GM19324 (cell line): ENCODE measurements around the gene EBI3.
"Not testable (repeated sequence)": the region's sequence is repeated elsewhere in the genome, so short reads cannot be mapped to it uniquely, and the experiment has no call there.

Experiments used
- ATAC-seq: cut with Tn5 transposase; IDR thresholded peaks from one replicate; pipeline ENCODE4 v1.9.1; 2021; ENCODE audit warnings: mild to moderate bottlenecking, moderate library complexity; ENCODE audit not compliant: unreplicated experiment, low FRiP score

EBI3 gene

GRCh38 chr19:4199699-4200293 lies 29.5 kb upstream of the EBI3 start:
- ATAC-seq, result no peak

- ATAC-seq, result no peak
Observed at GRCh38 chr19:4200940-4201542, 28.3 kb upstream of the EBI3 start.

DNA sequence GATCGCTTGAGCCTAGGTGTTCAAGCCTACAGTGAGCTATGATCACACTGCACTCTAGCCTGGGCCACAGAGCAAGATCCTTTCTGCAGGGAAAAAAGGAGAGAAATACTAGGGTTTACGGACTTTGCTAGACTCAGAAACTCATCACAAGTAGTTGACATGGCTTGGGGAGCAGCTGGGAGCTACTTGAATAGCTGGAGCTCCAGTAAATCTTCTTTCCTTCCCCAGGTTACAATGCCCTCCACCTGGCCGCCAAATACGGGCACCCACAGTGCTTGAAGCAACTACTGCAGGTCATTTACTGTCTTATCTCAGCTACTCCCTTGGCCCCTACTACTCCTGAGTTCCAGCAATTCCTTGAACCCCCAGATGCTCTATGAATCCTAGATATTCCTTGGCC lies 27.5 kb upstream of the EBI3 start:
- no peak for ATAC-seq

DNA sequence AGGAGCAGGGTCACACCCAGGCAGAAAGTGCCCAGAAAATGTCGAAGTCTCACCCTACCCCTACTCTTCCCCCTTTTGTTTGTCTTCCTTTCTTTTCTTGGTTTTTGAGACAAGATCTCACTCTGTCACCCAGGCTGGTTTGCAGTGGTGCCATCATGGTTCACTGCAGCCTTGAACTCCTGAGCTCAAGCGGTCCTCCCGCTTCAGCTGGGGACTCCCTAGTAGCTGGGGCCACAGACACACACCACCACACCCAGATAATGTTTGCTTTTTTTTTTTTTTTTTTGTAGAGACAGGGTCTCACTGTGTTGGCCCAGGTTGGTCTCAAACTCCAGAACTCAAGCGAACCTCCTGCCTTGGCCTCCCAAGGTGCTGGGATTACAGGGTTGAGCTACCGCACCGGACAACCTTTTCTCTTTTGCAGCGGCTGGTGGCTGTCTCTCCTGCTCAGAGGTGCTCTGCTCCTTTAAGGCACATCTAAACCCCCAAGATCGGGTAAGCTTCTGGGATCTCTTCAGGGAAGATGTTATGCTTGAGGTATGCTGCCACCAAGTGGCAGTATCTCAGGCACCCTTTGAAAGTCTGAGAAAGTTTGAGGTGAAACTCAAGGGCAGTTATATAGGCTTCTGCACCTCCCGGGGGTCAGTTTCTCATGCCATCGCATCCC lies 22.4 kb upstream of the EBI3 start:
- ATAC-seq, result no peak

- no peak for ATAC-seq
Observed at GRCh38 chr19:4208385-4209094, 20.8 kb upstream of the EBI3 start.

- ATAC-seq, result no peak
Observed at GRCh38 chr19:4210166-4210731, 19.1 kb upstream of the EBI3 start.

DNA sequence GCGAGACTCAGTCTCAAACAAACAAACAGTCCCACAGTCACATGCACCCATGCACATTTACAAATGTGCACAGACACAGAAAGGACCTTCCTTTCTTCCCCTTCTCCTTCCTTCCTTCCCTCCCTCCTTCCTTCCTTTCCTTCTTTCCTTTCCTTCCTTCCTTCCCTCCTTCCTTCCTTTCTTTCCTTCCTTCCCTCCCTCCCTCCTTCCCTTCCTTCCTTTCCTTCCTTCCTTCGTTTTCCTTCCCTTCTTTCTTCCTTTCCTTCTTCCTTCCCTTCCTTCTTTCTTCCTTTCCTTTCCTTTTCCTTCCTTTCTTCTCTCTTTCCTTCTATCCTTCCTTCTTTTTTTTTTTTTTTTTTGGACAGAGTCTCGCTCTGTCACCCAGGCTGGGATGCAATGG lies 16.2 kb upstream of the EBI3 start:
- no peak for ATAC-seq

- ATAC-seq, result no peak
Observed at GRCh38 chr19:4215807-4216206, 13.5 kb upstream of the EBI3 start.

DNA sequence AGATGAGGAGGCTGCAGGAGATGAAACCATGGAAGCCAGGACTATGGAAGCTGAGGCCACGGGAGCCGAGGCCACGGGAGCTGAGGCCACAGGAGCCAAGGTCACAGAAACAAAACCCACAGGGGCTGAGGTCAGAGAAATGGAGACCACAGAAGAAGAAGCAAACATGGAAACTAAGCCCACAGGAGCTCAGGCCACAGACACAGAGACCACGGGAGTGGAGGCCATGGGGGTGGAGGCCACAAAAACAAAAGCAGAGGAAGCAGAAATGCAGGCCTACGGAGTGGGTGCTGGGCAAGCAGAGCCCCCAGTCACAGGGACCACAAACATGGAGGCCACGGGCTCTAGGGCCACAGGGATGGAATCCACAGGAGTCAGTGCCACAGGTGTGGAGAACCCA lies 12.5 kb upstream of the EBI3 start:
- no peak for ATAC-seq

DNA sequence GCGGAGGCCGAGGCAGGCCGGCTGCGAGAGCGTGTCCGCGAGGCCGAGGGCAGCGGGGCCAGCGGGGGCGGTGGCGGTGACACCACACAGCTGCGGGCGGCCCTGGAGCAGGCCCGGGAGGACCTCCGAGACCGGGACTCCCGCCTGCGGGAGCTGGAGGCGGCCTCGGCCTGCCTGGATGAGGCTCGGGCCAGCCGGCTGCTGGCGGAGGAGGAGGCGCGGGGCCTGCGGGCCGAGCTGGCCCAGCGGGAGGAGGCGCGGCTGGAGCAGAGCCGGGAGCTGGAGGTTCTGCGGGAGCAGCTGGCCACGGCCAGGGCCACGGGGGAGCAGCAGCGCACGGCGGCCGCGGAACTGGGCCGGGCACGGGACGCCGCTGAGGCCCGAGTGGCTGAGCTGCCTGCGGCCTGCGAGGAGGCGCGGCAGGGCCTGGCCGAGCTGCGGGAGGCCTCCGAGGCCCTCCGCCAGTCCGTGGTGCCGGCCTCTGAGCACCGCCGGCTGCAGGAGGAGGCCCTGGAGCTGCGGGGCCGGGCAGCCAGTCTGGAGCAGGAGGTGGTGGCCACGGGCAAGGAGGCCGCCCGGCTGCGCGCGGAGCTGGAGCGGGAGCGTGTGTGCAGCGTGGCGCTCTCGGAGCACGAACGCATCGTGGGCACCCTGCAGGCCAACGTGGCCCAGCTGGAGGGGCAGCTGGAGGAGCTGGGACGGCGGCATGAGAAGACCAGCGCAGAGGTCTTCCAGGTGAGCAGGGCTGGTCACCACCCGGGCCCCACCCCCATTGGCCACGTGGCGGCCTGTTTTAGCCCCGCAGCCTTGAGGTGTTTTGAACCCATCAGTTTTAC lies 11.7 kb upstream of the EBI3 start:
- ATAC-seq, result no peak

- ATAC-seq, result not testable (repeated sequence)
Observed at GRCh38 chr19:4218523-4218922, 10.8 kb upstream of the EBI3 start.

DNA sequence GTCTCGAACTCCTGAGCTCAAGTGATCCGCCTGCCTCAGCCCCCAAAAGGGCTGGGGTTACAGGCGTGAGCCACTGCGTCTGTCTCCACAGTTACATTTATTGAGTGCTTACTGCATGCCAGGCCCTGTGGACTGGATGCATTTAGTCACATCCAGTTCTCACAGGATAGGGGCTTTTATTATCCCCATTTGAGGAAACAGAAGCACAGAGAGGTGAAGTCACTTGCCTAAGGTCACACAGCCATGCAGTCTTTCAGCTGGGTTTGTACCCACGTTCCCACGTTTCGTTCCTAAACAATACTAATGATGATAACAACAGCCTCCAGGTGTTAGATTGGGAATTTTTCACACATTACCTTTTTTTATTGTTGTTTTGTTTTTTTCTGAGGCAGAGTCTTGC lies 9.1 kb upstream of the EBI3 start:
- ATAC-seq, result no peak

DNA sequence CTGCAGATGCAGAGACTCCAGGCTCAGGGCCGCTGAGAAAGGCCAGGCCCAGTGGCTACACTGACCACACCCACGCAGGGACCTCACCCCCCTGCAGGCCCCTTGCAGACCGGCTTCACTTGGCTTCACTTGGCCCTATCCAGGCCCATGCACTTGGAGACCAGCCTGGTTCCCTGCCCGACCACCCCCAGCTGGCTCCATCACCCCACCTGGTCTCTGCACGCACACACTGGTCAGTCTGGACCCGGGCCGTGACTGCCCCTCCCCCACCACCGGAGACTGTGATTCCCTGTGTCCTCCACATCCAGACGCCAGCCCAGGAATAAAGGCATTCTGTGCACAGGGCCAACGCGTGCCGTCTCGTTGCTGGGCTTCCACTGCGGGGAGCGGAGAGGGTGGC lies 4.9 kb upstream of the EBI3 start:
- ATAC-seq, result no peak

DNA sequence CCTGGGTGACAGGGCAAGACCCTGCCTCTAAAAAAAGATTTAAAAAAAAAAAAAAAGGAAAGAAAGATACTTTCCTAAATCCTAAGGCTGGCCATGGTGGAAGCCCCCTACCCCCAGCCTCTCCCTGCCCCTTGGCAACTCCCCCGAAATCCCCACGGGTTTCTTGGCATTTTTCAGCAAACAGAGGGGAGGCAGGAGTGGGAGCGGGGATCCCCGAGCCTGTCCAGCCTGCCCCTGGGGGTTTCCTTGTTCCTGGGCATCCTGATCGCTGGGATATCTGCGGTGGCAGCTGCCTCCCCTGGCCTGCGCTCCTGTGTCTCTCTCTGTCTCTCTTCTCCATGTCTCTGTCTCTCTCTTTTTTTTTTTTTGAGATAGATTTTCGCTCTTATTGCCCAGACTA lies 3.4 kb upstream of the EBI3 start:
- no peak for ATAC-seq

DNA sequence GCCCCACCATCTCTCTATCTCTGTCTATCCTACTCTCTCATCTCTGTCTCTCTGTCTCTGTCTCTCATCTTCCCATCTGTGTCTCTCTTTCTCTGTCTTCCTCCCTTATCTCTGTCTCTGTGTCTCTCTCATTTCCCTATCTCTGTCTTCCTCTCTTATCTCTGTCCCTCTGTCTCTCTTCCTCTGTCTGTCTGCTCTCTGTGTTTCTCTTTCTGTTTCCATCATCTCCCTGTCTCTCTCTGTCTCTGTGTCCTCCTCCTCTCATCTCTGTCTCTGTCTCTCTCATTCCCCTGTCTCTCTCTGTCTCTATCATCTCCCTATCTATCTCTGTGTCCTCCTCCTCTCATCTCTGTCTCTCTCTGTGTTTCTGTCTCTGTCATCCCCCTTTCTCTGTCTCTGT lies 1.6 kb upstream of the EBI3 start:
- ATAC-seq, result no peak

DNA sequence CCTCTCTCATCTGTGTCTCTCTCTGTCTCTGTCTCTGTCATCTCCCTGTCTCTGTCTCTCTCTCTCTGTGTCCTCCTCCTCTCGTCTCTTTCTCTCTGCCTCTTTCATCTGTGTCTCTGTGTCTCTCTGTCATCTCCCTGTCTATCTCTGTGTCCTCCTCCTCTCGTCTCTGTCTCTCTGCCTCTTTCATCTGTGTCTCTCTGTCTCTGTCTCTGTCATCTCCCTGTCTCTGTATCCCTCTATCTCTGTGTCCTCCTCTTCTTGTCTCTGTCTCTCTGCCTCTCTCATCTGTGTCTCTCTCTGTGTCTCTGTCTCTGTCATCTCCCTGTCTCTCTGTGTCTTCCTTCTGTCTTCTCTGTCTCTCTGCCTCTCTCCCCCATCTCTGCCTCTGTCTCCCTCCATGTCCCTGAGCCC lies 551 bp upstream of the EBI3 start:
- no peak for ATAC-seq

- ATAC-seq, result not testable (repeated sequence)
Observed at GRCh38 chr19:4230237-4230636, 914 bp downstream of the EBI3 start.

- ATAC-seq, result not testable (repeated sequence)
Observed at GRCh38 chr19:4231521-4231920, 2.2 kb downstream of the EBI3 start.

GRCh38 chr19:4232139-4232538 lies 2.8 kb downstream of the EBI3 start:
- ATAC-seq, result not testable (repeated sequence)

- ATAC-seq, result no peak
Observed at GRCh38 chr19:4232614-4233281, 3.4 kb downstream of the EBI3 start.
